Pancreas (tissue), 10 donors: ENCODE data around the gene DYNC1I1. TPM values are rescaled to one million over a fixed set of nuclear protein-coding genes. Genes with fewer than 3 reads are reported as not detected.

Experiments used
- ATAC-seq, 4 donors: fragments of 200-7000 bp; cut with Tn5 transposase; one replicate each; pipeline versions ENCODE4 v1.8.0 to v1.9.1; 2020; ENCODE audit warnings: mild to moderate bottlenecking in 4 of 4, moderate library complexity in 4 of 4
- DNase-seq, 6 donors: peaks; one replicate each; pipeline ENCODE4 v3.0.0-alpha.2; 2020
- FAIRE-seq: peaks from 2 replicates; lab custom pipeline; 2012; peaks lifted over from hg19 to GRCh38; lab: Jason Lieb, UNC
- H3K27ac ChIP-seq, 4 donors: fragments of 200-600 bp; sonication (generic); 1 replicate in 3 of 4; 2 replicates in 1 of 4; pipeline versions ENCODE4 v1.5.0 to v1.8.0; 2020
- H3K27me3 ChIP-seq, 4 donors: fragments of 200-600 bp; one replicate each; pipeline ENCODE4 v1.8.0; 2021
- H3K36me3 ChIP-seq, 3 donors: fragments of 200-600 bp; sonication (generic) in 1 of 3; one replicate each; pipeline versions ENCODE4 v1.5.0 to v1.8.0; 2020 to 2021
- H3K4me1 ChIP-seq, 3 donors: fragments of 200-600 bp; one replicate each; pipeline ENCODE4 v1.8.0; 2021
- H3K4me3 ChIP-seq, 4 donors: fragments of 200-600 bp; sonication (generic) in 2 of 4; one replicate each; pipeline versions ENCODE4 v1.5.0 to v1.8.0; 2020 to 2021
- H3K9me3 ChIP-seq, 4 donors: fragments of 200-600 bp; one replicate each; pipeline ENCODE4 v1.8.0; 2021
- WGBS, 2 donors: extraction: QIAGEN DNeasy Blood & Tissue Kit; methylation state at CpG; one replicate each; pipeline ENCODE4 v1.1.7; 2013; 5-methylcytosine and 5-hydroxymethylcytosine counted together
- intact Hi-C, 3 donors: fragments of 100-400 bp; cut with DNase I; formaldehyde crosslinking; loops; one replicate each; pipeline versions ENCODE4 v1.11.1 to v1.14.2; 2022
- polyA plus RNA-seq, 2 donors: library from polyadenylated mRNA; stranded (reverse); fragments of 200-250 nt; gene quantifications; one replicate each; pipeline ENCODE4 v1.2.3, GENCODE V29; 2013
- total RNA-seq, 6 donors: library from RNA; stranded (reverse); fragmentation: NEBNext Ultra II Directional in 4 of 6; extraction: Animal tissue kit (Norgen Biotek cat#: 25700) in 4 of 6; gene quantifications; one replicate each; pipeline versions ENCODE4 v1.2.1 to v1.2.4, GENCODE V29; 2021 to 2023
- TF ChIP-seq, protein P1 (sequence below), 4 donors: fragments of 200-600 bp; sonication (generic) in 3 of 4; IDR thresholded peaks; one replicate each; pipeline versions ENCODE4 v1.5.0 to v1.8.0; 2021; ENCODE audit warnings: antibody characterized with exemption in 4 of 4
- donor health status: healthy with polysubstance abuse.
- donor health status: DM: no; HTN: no; CAD: no; lungs with moderate emphysema.
- donor health status: DM: no; HTN: no; CAD: no.
- donor health status: control.
- donor health status: control.
- donor health status: Bipolar disorder and iron deficiency.
- donor health status: DM: yes; HTN: yes; CAD: no.
- donor health status: DM: no; HTN: no; CAD: no.
- donor health status: DM: no; HTN: no; CAD: no.
- donor health status: DM: yes; HTN: yes; CAD: no.

DYNC1I1 gene
- total and polyA plus RNA-seq, 8 donors: 0.71 to 5.5 (median 1.3) TPM

DNA sequence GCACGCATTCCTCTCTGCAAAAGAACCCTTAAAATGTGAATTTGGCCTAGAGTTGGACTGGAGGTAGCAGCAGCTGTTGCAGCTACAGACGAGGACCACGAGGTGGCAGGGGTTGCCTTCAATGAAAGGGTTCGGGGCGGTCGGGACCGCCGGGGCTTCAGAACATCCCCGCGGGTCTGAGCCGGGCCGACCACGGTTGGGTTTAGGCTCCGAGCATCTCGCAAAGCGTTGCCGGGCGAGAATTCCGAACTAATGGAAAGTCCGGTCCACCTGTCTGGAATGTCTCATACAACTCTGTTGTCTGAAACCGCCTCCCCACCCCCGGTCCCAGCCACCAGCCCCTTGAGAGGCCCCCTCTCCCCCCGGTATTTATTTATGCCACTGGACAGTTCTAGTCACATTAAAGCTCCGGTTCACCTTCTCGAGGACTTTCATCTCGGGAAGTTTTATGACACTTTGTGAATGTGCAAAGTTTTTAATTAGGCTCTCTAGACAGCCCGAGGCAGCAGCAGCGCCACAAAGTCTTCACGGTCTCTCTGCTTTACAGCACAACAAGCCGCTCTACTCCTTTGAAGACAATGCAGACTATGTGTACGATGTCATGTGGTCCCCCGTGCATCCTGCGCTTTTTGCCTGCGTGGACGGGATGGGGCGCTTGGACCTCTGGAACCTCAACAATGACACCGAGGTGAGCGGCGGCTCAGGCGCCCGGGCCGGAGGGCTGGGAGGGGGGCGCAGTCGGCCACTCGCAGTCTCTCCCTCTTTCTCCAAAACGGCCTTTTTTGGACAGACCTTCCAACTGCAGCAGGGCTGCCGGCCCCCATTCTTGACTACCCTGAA is 303.4 kb downstream of the DYNC1I1 start:
- FAIRE-seq (no peak), DNase-seq (peak; percentile 16 to 76 (median 52)), ATAC-seq (peak; percentile 92 to 98 (median 98))
- Histone ChIP-seq H3K36me3 (no peaks in the 10 kb centered on the region), H3K4me3 (peak overlapping the region; percentile 9 to 48 (median 26)), H3K27ac (no peak overlapping the region), H3K9me3 (no peaks in the 10 kb centered on the region), H3K4me1 (no peaks in the 10 kb centered on the region), H3K27me3 (peaks cover 0 to 21% (median 2%) of the 10 kb centered on the region in 4 donors)
- 2 to 5% methylated on average over 47 of the region's 47 CpGs for WGBS, 2 donors
- intact Hi-C loops: loop anchor here in 2 of 3 donors (5.0 to 10.0 kb wide), 2 partner anchors 949 to 952 kb away; partner anchors contain the start of gene DLX5 (in 1 of the 2)
- TF ChIP-seq, protein P1, sequence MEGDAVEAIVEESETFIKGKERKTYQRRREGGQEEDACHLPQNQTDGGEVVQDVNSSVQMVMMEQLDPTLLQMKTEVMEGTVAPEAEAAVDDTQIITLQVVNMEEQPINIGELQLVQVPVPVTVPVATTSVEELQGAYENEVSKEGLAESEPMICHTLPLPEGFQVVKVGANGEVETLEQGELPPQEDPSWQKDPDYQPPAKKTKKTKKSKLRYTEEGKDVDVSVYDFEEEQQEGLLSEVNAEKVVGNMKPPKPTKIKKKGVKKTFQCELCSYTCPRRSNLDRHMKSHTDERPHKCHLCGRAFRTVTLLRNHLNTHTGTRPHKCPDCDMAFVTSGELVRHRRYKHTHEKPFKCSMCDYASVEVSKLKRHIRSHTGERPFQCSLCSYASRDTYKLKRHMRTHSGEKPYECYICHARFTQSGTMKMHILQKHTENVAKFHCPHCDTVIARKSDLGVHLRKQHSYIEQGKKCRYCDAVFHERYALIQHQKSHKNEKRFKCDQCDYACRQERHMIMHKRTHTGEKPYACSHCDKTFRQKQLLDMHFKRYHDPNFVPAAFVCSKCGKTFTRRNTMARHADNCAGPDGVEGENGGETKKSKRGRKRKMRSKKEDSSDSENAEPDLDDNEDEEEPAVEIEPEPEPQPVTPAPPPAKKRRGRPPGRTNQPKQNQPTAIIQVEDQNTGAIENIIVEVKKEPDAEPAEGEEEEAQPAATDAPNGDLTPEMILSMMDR (IDR thresholded peaks at IDR 0.05): peak; percentile 21 to 74 (median 58)

DNA sequence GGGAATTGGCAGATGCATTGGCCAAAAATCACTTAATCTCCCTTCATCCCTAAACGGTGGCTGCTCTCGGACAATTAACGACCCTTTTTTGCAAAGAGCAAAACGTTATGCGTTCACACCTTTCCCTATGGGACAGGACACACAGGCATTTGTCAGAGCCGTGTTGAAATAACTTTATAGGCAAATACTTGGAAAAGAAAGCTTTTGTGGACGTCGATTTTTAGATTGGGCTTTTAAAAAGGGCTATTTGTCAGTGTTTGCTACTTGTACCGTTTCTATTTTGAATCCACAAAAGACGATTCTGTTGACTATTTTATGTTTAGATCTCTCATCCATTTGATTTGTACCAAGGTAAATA is 304.0 kb downstream of the DYNC1I1 start:
- Histone ChIP-seq H3K4me3 (peak overlapping the region in 1 of 4 donors; percentile 48), H3K4me1 (no peaks in the 10 kb centered on the region), H3K27ac (no peak overlapping the region), H3K36me3 (no peaks in the 10 kb centered on the region), H3K9me3 (no peaks in the 10 kb centered on the region), H3K27me3 (peaks cover 0 to 21% (median 2%) of the 10 kb centered on the region in 4 donors)
- 14 to 17% methylated on average over 10 of the region's 10 CpGs for WGBS, 2 donors
- TF ChIP-seq, protein P1 (IDR thresholded peaks at IDR 0.05): no peak
- FAIRE-seq (no peak), DNase-seq (no peak), ATAC-seq (no peak)
- intact Hi-C loops: loop anchor here in 2 of 3 donors (5.0 to 10.0 kb wide), 2 partner anchors 948 to 951 kb away; partner anchors contain the start of gene DLX5 (in 1 of the 2)

DNA sequence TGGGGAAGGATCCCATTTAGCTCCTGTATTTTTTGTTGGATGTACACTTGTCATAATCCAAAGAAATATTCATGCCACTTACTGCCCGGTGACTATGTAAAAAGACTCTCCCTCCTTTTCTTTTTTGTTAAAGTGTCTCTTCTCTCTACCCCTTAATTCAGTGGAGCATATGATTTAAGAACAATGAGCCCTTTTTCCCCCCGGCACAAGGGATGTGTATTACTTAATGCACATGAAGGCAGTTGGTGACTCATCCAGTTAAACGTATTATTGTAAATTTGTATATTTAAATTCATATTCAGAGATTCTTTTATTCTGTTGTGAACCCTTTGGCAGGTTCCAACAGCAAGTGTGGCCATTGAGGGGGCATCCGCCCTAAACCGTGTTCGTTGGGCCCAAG is 307.7 kb downstream of the DYNC1I1 start:
- no peak for ATAC-seq
- TF ChIP-seq, protein P1 (IDR thresholded peaks at IDR 0.05): no peak
- Histone ChIP-seq H3K27me3 (peaks cover 0 to 21% (median 2%) of the 10 kb centered on the region in 4 donors), H3K36me3 (peaks cover 0 to 3% (median 0%) of the 10 kb centered on the region in 3 donors), H3K9me3 (no peaks in the 10 kb centered on the region), H3K4me3 (no peak overlapping the region), H3K4me1 (peaks cover 0 to 3% (median 2%) of the 10 kb centered on the region in 3 donors), H3K27ac (no peak overlapping the region)
- intact Hi-C loops: no loop called here
- WGBS, 2 donors: 81 to 86% methylated on average over 6 of the region's 6 CpGs
- no peak for FAIRE-seq
- no peak for DNase-seq

DNA sequence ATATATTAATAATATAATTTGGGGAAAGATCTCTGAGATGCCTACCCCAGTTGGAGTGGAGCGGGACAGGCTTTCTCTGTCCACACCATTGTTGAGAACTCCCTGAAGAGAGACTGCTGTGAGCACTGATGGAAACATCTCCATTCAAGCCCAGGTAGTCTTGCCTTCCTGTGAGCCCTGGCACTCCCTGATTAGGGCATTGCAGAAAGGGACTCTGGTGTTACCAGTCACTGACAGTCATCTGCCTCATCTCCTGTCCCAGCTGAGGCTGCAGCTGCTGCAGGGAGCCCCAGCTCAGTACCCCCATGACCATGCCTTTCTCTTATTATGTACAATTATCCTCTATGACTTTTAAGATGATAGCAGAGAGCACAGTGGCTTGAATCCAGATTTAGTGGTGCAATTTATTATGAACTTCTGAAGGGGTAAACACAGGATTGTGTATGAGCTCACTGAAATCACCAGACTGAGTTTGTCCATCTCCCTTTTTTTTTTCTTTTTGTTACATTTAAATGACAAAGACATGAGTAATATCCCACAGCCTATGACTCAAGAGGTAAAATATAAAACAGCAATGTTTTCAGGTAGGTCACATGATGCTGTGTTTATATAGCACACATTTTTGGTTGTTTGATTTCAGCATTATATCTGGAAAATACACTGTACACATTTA is 312.7 kb downstream of the DYNC1I1 start:
- Histone ChIP-seq H3K4me3 (no peak overlapping the region), H3K4me1 (peaks cover 0 to 9% (median 8%) of the 10 kb centered on the region in 3 donors), H3K9me3 (no peaks in the 10 kb centered on the region), H3K27me3 (peaks cover 0 to 3% (median 0%) of the 10 kb centered on the region in 4 donors), H3K36me3 (peaks cover 0 to 3% (median 0%) of the 10 kb centered on the region in 3 donors), H3K27ac (no peak overlapping the region)
- ATAC-seq (peak; percentile 65 to 72 (median 68)), DNase-seq (no peak), FAIRE-seq (no peak)
- TF ChIP-seq, protein P1 (IDR thresholded peaks at IDR 0.05): no peak
- 92 to 98% methylated on average over 1 of the region's 1 CpG for WGBS, 2 donors
- intact Hi-C loops: no loop called here
